GM23248 (cell line): ENCODE measurements around the gene CARMIL1.

Experiments used
- EZH2 ChIP-seq: fragments of 200-600 bp; sonication (generic); IDR thresholded peaks from 2 replicates; pipeline ENCODE4 v1.6.1; 2018; ENCODE audit warnings: antibody characterized with exemption, mild to moderate bottlenecking; ENCODE audit not compliant: insufficient read depth, poor library complexity, severe bottlenecking
- EZH2phosphoT487 ChIP-seq: fragments of 200-600 bp; sonication (generic); IDR thresholded peaks from 2 replicates; pipeline ENCODE4 v1.6.1; 2018; ENCODE audit warnings: antibody characterized with exemption, moderate library complexity, mild to moderate bottlenecking, low read depth; ENCODE audit not compliant: insufficient read depth

DNA sequence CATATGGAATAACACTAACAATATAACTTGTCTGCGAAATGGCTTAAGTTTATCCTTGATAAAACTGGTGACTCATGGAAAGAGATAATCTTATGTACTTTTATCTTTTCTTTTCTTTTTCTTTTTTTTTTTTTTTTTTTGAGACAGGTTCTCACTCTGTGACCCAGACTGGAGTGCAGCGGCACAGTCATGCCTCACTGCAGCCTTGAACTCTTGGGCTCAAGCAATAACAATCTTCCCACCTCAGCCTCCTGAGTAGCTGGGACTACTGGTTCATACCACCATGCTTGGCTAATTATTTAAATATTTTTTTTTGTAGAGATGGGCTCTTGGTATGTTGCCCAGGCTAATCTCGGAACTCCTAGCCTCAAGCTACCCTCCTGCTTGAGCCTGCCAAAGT lies 304.7 kb downstream of the CARMIL1 start:
- TF ChIP-seq EZH2 = no peak
- TF ChIP-seq EZH2phosphoT487 = no peak
